ENCODE data around the gene CD3G. TPM values are rescaled to one million over a fixed set of nuclear protein-coding genes. Genes with fewer than 3 reads are reported as not detected.

The CD3G gene
- total and polyA plus RNA-seq, 4 donors = 0.19 to 0.84 (median 0.33) TPM

GRCh38 chr11:118374729-118375128, 30.6 kb downstream of the CD3G start:
- TF ChIP-seq HNF4G (IDR thresholded peaks at IDR 0.05) = no peak
- no peak for TF ChIP-seq RAD21 (IDR thresholded peaks at IDR 0.05)
- TF ChIP-seq SP1 (IDR thresholded peaks at IDR 0.05) = no peak
- TF ChIP-seq NR2F2 (IDR thresholded peaks at IDR 0.05) = no peak
- TF ChIP-seq EGR1 (IDR thresholded peaks at IDR 0.05; ENCODE audit: low read depth in 2 of 2) = no peak
- no peak for TF ChIP-seq ZBTB33 (IDR thresholded peaks at IDR 0.05)
- TF ChIP-seq REST (IDR thresholded peaks at IDR 0.05) = no peak
- TF ChIP-seq GABPA (IDR thresholded peaks at IDR 0.05 in 1 of 2, conservative IDR thresholded peaks at IDR 0.05 in 1 of 2) = no peak
- no peak for DNase-seq (ENCODE audit: low spot score)
- Histone ChIP-seq H3K27me3 (ENCODE audit: control insufficient read depth in 4 of 4, insufficient read depth in 4 of 4, low read length in 3 of 4) (no peaks in the 10 kb centered on the region), H3K9me3 (ENCODE audit: control insufficient read depth in 4 of 4, low read length in 3 of 4) (no peaks in the 10 kb centered on the region), H3K36me3 (ENCODE audit: control insufficient read depth in 4 of 4, insufficient read depth in 3 of 4, low read depth in 1 of 4, low read length in 3 of 4) (peaks cover 22 to 87% (median 73%) of the 10 kb centered on the region in 4 donors), H3K9ac (ENCODE audit: low read depth in 1 of 2, low read length in 2 of 2) (no peak overlapping the region), H3K4me1 (ENCODE audit: control insufficient read depth in 4 of 4, insufficient read depth in 4 of 4, low read length in 3 of 4) (no peaks in the 10 kb centered on the region), H3K4me3 (ENCODE audit: low read depth in 1 of 3, low read length in 3 of 3) (no peak overlapping the region), H3K27ac (ENCODE audit: low read depth in 1 of 2, low read length in 2 of 2) (no peak overlapping the region)
- WGBS = 79% methylated on average over 3 of the region's 3 CpGs

- Histone ChIP-seq H3K27me3 (ENCODE audit: control insufficient read depth in 4 of 4, insufficient read depth in 4 of 4, low read length in 3 of 4) (no peaks in the 10 kb centered on the region), H3K4me1 (ENCODE audit: control insufficient read depth in 4 of 4, insufficient read depth in 4 of 4, low read length in 3 of 4) (no peaks in the 10 kb centered on the region), H3K4me3 (ENCODE audit: low read depth in 1 of 3, low read length in 3 of 3) (no peak overlapping the region), H3K36me3 (ENCODE audit: control insufficient read depth in 4 of 4, insufficient read depth in 3 of 4, low read depth in 1 of 4, low read length in 3 of 4) (peaks cover 26 to 90% (median 71%) of the 10 kb centered on the region in 4 donors), H3K27ac (ENCODE audit: low read depth in 1 of 2, low read length in 2 of 2) (no peak overlapping the region), H3K9me3 (ENCODE audit: control insufficient read depth in 4 of 4, low read length in 3 of 4) (no peaks in the 10 kb centered on the region), H3K9ac (ENCODE audit: low read depth in 1 of 2, low read length in 2 of 2) (no peak overlapping the region)
- no peak for DNase-seq (ENCODE audit: low spot score)
- no peak for TF ChIP-seq SP1 (IDR thresholded peaks at IDR 0.05)
- TF ChIP-seq FOXA1 (IDR thresholded peaks at IDR 0.05) = no peak
- TF ChIP-seq HNF4G (IDR thresholded peaks at IDR 0.05) = no peak
- no peak for TF ChIP-seq RXRA (IDR thresholded peaks at IDR 0.05)
- TF ChIP-seq NR2F2 (IDR thresholded peaks at IDR 0.05) = no peak
- TF ChIP-seq EGR1 (IDR thresholded peaks at IDR 0.05; ENCODE audit: low read depth in 2 of 2) = no peak
- no peak for TF ChIP-seq FOXA2 (IDR thresholded peaks at IDR 0.05)
- no peak for TF ChIP-seq GABPA (IDR thresholded peaks at IDR 0.05 in 1 of 2, conservative IDR thresholded peaks at IDR 0.05 in 1 of 2)
- TF ChIP-seq REST (IDR thresholded peaks at IDR 0.05) = no peak
- no peak for TF ChIP-seq TAF1 (conservative IDR thresholded peaks at IDR 0.05)
- no peak for TF ChIP-seq CTCF (IDR thresholded peaks at IDR 0.05; ENCODE audit: low read depth, low read length, missing input control)
- no peak for TF ChIP-seq YY1 (IDR thresholded peaks at IDR 0.05)
- no peak for TF ChIP-seq JUND (IDR thresholded peaks at IDR 0.05)
- TF ChIP-seq ZBTB33 (IDR thresholded peaks at IDR 0.05) = no peak
- TF ChIP-seq ATF3 (IDR thresholded peaks at IDR 0.05) = no peak
- no peak for TF ChIP-seq MAX (IDR thresholded peaks at IDR 0.05)
- TF ChIP-seq HNF4A (conservative IDR thresholded peaks at IDR 0.05) = no peak
Observed at GRCh38 chr11:118375978-118376377, 31.8 kb downstream of the CD3G start.

Data from liver (tissue), 9 donors.